Endothelial cell of umbilical vein (primary cell): ENCODE results near the gene PYROXD2.

Source experiments
- CTCF ChIP-seq, 2 donors: IDR thresholded peaks; 1 replicate in 1 of 2; 2 replicates in 1 of 2; pipeline ENCODE4 v1.5.1; 2011; ENCODE audit warnings: low read length in 2 of 2, mild to moderate bottlenecking in 2 of 2, moderate library complexity in 2 of 2, control low read depth in 1 of 2, inconsistent platforms in 1 of 2, low read depth in 1 of 2; ENCODE audit not compliant: insufficient read depth in 1 of 2; ENCODE audit errors: extremely low read depth in 1 of 2
- EZH2 ChIP-seq: IDR thresholded peaks from 2 replicates; pipeline ENCODE4 v1.6.1; 2012; ENCODE audit warnings: borderline replicate concordance, low read depth, mild to moderate bottlenecking, moderate library complexity, low read length, inconsistent platforms; ENCODE audit not compliant: severe bottlenecking
- GATA2 ChIP-seq: IDR thresholded peaks from 2 replicates; pipeline ENCODE4 v1.7.0; 2011; ENCODE audit warnings: low read depth, mild to moderate bottlenecking, moderate library complexity, mixed read lengths, low read length; ENCODE audit not compliant: insufficient read length, insufficient read depth
- JUN ChIP-seq: IDR thresholded peaks from 2 replicates; pipeline ENCODE4 v1.6.1; 2011; ENCODE audit warnings: borderline replicate concordance, low read depth; ENCODE audit not compliant: insufficient read length, insufficient read depth
- MAX ChIP-seq: IDR thresholded peaks from 2 replicates; pipeline ENCODE4 v1.6.1; 2011; ENCODE audit not compliant: insufficient read depth, insufficient read length
- MYC ChIP-seq: IDR thresholded peaks from one replicate; pipeline ENCODE4 v1.6.1; 2011; ENCODE audit warnings: mild to moderate bottlenecking, low read depth, low read length
- POLR2A ChIP-seq: IDR thresholded peaks from 2 replicates; pipeline ENCODE4 v1.6.1; 2012; ENCODE audit warnings: low read depth, mild to moderate bottlenecking, control low read depth, low read length
- POLR2AphosphoS5 ChIP-seq: IDR thresholded peaks from 2 replicates; pipeline ENCODE4 v1.6.1; 2012; ENCODE audit warnings: low read depth, mild to moderate bottlenecking, control low read depth, low read length, moderate library complexity; ENCODE audit not compliant: insufficient read depth

- TF ChIP-seq CTCF (IDR thresholded peaks at IDR 0.05; ENCODE audit: extremely low read depth in 1 of 2, insufficient read depth in 1 of 2, low read depth in 1 of 2, low read length in 2 of 2) (no peak), POLR2AphosphoS5 (no peak), POLR2A (no peak), MAX (no peak), MYC (no peak), EZH2 (no peak), GATA2 (no peak), JUN (no peak)
Measured at GRCh38 chr10:98396096-98397063, 18.6 kb downstream of the PYROXD2 start.
